Amygdala (tissue), 56 donors: ENCODE results near the gene ZSCAN5B.
"Not testable (repeated sequence)": the region's sequence is repeated elsewhere in the genome, so short reads cannot be mapped to it uniquely, and the experiment has no call there.

Experiments used
- DNase-seq, 56 donors: peaks; one replicate each; lab custom pipeline; 2025; lab: John Stamatoyannopoulos, UW

Gene ZSCAN5B

DNA sequence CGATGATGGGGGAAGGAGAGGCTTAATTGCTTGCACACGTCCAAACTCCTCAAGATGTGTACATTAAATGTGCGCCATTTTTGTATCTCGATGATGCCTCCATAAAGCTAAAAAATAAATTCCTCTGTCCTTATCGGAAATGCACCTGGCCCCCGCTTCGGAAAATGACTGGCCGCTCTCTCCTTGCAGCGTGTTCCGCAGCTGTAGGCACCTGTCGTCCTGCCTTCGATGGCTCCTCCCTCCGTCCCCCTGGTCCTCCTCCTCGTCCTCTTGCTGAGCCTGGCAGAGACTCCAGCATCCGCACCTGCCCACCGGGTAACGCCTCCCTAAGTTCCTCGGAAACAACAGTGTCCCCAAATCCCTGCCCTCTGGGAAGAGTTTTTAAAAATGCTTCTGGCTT is 20.7 kb downstream of the ZSCAN5B start:
- DNase-seq: no peak

DNA sequence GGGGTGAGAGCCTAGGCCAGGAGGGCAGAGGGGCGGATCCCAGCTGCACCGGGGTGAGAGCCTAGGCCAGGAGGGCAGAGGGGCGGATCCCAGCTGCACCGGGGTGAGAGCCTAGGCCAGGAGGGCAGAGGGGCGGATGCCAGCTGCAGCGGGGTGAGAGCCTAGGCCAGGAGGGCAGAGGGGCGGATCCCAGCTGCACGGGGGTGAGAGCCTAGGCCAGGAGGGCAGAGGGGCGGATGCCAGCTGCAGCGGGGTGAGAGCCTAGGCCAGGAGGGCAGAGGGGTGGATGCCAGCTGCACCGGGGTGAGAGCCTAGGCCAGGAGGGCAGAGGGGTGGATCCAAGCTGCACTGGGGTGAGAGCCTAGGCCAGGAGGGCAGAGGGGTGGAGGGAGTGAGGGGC is 21.3 kb downstream of the ZSCAN5B start:
- not testable (repeated sequence) for DNase-seq

DNA sequence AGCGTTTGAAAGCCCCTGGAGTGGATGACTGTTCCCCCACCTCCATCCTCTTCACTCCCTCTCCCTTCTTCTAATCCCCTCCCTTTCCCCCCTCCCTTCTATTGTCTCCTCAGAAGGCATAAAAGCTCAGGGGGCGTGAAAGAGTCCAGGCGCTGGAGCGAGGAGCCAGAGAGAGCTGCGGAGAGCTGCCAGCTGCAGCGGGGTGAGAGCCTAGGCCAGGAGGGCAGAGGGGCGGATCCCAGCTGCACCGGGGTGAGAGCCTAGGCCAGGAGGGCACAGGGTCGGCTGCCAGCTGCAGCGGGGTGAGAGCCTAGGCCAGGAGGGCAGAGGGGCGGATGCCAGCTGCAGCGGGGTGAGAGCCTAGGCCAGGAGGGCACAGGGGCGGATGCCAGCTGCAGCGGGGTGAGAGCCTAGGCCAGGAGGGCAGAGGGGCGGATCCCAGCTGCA is 21.7 kb downstream of the ZSCAN5B start, which contains the start of gene GALP:
Gene GALP (plus strand): TSS at position 148 of the 447 bp plus-strand sequence. CDS start 1,101 bp downstream, outside the sequence.
- not testable (repeated sequence) for DNase-seq

DNA sequence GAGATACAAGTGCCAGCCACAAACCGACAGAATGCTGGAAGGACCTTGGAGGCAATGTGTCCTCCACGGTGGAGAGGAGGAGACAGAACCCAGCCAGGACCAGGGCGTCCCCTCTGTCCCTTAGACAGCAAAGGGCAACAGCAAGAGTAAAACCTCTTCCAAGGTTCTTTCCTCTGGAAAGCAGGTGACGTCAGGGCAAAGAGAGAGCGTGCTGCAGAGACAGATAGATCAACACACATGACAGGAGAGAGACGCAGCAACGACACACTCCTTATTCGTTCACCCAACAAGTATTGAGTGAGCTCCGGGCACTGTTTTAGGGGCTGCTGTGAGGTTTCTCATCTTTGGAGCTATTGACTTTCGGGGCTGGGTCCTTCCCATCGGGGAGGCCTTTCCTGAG is 23.0 kb downstream of the ZSCAN5B start:
- no peak for DNase-seq

DNA sequence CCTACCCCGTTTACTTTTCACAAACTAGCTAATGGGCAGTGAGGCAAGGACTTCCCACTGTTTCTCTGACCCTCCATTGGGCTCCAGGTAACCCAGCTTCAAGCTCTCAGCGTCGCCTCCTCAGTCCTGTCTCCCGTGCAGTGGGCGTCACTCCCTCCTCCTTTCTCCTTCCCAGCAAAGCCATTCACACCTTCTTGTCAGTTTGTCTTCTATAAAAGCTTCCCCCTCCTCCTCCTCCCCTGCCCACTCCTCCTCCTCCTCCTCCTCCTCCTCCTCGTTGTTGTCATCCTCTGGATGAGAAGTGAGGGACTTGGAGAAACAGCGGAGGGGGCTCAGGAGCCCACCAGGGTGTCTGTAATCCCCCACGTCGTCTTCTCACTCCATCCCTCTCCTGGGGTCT is 23.5 kb downstream of the ZSCAN5B start:
- no peak for DNase-seq

DNA sequence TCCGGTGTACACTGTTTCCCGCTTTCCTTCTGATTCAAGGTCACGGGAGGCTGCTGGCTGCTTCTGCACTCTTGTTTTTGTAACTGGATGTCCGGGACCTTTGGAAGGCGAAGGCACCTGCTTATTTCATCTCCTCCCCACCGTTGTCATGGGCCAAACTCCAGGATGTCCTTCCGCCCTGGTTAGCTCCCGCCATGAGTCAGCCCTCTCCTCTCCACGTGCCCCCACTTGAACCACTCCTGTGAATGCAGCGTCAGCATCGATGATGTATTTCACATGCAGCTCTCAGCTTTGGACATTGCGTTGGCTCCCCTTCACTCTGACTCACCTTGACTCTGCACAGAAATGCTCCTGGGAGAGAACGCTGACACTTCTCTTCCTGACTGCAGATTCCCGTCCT is 27.3 kb downstream of the ZSCAN5B start:
- no peak for DNase-seq

DNA sequence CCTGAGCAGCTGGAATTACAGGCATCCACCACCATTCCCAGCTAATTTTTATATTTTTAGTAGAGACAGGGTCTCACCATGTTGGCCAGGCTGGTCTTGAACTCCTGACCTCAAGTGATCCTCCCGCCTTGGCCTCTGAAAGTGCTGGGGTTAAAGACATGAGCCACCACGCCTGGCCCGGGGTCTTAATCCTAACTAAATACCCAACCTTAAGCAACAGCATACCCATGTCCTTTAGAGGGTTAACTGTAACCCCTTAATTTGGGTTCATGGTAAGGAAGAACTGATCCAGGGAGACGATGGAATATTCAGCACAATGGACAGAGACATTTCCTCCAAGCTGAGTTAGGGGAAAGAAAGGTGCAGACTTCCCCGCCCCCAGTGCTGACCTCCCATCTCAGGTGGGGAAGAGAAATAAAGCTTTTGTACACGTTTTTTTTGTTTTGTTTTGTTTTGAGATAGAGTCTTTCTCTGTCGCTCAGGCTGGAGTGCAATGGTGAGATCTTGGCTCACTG is 30.5 kb downstream of the ZSCAN5B start:
- DNase-seq: no peak

DNA sequence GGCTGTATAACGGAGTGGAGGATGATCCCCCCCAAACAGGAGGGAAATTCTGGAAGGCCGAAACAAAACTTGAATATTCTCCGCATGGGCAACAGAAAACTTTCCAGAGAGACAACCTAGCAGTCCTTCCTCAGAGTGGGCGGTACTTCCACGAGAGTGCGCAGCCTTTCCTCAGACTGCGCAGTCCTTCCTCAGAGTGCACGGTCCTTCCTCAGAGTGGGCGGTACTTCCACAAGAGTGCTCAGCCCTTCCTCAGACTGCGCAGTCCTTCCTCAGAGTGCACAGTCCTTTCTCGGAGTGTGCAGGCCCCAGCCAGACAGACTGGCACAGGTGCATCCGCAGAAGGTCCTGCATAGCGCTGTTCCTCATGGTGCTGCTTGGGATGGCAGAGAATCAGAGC is 34.5 kb downstream of the ZSCAN5B start:
- no peak for DNase-seq

DNA sequence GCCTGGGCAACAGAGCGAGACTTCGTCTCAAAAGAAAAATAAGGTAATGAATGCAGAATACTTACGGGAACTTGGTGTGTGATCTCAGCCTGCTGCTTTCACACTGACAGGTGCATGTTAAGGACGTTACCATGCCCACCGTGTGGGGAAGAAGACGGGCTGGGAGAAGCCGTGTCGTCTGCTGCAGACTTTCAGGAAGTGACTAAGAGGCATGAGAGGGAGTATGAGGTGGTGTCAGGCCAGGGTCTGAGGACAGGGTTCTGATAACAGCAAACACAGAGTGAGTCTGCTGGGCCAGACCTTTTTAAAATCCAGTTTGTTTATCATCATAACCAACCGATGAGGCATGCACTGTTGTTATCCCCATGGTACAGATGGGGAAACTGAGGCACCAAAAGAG is 35.3 kb downstream of the ZSCAN5B start:
- no peak for DNase-seq

DNA sequence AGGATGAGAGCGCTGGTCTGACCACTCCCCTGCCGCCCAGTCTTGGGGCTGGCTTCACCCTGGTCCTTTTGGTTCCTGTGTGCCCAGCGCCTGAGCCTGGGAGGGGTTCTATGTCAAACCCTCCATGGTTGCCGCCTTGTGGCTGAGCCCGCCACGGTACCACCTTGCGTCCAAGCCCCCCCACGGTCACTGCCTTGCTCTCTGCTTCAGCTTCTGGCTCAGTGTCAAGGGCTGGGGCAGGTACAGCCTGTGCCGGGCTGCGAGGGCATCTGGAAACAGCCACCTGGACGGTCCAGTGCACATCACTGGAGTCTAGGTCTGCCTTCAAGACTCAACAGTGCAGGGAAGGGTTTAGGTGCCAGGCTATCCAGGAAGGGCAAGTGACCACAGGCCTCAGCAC is 36.0 kb downstream of the ZSCAN5B start:
- no peak for DNase-seq

DNA sequence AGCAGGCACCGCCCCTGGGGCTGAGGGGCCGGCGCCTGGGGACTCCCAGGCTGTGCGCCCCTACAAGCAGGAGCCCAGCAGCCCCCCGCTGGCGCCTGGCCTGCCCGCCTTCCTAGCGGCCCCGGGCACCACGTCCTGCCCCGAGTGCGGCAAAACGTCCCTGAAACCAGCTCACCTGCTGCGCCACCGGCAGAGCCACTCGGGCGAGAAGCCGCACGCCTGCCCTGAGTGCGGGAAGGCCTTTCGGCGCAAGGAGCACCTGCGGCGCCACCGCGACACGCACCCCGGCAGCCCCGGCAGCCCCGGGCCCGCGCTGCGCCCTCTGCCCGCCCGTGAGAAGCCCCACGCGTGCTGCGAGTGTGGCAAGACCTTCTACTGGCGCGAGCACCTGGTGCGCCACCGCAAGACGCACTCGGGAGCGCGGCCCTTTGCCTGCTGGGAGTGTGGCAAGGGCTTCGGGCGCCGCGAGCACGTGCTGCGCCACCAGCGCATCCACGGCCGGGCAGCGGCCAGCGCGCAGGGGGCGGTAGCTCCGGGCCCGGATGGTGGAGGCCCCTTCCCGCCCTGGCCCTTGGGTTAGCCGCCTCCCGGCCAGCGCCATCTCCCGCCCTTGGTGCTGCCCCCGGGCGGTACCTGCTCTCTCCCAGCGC is 37.8 kb downstream of the ZSCAN5B start:
- DNase-seq: no peak

DNA sequence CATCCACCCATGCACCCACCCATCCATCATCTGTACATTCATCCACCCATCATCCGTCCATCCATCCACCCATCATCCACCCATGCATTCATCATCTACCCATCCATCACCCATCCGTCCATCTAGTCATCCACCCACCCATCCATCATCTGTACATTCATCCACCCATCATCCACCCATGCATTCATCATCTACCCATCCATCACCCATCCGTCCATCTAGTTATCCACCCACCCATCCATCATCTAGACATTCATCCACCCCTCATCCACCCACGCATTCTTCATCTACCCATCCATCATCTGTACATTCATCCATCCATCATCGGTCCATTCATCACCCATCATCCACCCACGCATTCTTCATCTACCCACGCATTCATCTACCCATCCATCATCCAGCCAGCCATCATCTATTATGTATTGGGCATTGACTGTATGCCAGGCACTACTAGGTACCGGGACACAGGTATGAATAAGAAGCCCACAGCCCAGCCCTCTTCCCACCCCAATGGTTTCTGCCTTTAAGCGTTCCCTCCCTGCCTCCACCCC is 38.5 kb downstream of the ZSCAN5B start:
- no peak for DNase-seq

DNA sequence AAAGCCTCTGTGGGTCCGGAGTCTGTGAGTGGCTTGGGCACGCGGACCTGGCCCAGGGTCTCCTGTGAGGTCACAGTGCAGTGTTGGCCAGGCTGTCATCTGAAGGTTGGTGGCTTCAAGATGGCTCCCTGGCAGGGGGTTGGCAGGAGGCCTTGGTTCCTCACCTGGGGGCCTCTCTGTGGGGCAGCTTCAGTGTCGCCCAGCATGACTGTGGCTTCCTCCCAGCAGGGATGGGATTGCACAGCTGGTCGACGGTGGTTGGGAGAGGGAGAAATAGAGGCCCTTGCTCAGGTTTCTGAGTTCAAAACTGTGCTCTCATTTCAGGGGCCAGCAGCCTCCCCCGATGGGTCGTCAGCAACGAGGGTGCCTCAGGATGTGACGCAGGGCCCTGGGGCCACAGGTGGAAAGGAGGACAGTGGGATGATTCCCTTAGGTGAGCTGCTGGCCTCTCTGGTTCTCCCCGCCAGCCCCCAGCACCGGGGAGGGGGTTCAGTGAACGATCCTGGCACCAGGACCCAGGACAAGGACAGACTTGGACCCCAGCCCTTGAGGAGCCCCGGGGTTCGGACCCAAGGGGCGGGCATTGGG is 39.3 kb downstream of the ZSCAN5B start:
- no peak for DNase-seq

DNA sequence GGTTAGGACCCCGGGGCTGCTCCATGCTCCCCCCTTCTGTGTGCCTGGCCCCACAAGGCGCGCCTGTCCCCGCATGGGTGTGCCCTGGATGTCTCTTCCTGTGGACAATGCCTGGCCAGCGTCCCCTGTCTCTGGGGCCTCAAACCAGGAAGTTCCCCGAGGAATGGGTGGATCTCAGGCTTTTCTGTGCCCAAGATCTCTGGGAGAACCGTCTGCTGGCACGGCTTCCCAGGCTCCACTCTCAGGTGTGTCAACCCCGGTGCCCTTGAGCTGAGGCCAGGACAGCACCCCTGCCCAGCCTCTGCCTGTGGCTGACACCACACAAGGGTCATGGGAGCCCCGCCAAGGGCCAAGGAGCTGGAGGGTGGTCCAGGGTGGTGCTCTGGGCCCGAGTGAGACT is 40.8 kb downstream of the ZSCAN5B start:
- DNase-seq: no peak

DNA sequence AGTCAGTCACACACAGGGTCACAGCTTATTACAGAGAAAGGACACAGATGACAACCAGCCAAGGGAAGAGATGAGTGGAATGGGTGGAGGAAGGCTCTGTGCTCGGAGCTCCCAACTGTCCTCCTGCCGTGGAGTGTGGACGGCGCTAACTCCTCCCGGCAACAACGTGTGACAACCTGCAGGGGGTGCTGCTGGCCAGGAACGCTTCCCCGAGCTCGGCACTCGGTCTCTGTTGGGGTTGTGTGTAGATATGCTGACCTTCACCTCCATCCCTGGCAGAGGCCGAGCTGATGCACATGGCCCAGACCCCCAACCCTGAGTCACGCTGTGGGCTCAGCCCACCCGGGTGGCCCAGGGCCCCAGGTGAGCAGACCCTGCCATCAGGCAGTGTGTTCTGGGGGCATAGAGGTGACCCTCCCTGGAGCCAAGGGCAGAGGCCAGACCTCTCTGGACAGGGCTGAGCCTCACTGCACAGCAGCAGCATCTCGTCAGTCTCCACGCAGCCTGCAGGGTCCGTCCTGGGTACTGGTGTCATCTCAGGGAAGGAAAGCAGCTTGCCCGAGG is 42.4 kb downstream of the ZSCAN5B start:
- peak in 3 of 56 donors; percentile 4 to 5 (median 5) for DNase-seq

DNA sequence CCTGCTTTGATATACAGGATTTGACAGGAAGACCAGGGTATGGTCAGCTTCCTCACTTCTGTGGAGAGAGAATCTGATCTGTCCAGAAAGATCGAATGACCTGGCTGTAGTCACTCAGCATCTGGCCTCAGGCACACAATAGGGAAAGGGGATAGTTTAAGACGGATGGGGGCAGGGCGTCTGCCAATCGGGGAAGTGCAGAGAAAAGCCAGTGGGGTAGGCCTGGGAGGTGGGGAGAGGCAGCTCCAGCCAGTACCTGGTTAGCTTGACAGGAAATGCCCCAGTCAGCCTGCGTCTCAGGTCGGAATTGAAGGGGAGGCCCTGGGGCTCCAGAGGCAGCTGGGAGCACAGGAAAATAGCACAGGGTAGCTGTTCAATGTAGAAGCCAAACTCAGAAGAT is 44.1 kb downstream of the ZSCAN5B start:
- no peak for DNase-seq

DNA sequence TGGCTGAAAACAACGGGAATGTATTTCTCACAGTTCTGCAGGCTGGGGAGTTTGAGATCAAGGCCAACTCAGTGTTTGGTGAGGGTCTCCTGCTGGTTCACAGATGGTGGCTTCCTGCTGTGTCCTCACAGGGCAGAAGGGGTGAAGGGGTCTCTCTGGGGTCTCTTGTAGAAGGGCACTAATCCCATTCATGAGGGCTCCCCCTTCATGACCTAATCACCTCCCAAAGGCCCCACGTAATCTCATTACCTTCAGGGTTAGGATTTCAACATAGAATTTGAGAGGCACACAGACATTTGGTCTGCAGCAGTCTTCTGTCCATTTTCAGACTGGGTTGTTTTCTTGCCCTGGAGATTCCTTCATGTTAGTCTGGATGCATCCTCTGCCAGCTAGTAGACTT is 44.9 kb downstream of the ZSCAN5B start:
- no peak for DNase-seq

DNA sequence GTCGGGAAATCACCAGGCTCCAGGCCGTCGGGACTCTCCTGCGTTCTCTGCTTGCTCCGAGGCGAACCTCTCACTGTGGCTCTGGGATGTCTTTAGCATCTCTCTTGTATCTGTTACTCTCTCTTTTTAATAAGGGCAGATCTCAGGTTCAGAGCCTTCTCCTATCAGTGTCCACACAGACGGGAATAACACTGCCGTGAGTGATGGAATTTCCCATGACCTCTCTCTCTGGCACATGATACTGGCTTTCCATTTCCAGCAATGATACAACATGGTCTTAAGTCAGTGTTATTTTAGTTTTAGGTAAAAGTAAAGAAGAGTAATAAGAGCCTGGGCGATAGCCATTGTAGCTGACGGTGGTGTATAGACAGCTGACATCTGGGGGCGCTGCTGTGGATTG is 47.2 kb downstream of the ZSCAN5B start:
- DNase-seq: no peak

DNA sequence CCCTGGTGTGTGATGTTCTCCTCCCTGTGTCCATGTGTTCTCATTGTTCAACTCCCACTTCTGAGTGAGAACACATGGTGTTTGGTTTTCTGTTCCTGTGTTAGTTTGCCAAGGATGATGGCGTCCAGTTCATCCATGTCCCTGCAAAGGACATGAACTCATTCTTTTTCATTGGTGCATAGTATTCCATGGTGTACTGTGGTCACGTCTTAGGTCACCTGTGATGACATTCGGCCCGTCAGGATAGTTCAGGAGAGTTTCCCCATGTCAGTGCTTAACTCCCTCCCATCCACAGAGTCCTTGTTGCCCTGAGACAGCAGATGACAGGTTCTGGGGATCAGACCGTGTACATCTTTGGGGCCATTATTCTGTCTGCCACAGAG is 47.9 kb downstream of the ZSCAN5B start:
- DNase-seq: no peak

DNA sequence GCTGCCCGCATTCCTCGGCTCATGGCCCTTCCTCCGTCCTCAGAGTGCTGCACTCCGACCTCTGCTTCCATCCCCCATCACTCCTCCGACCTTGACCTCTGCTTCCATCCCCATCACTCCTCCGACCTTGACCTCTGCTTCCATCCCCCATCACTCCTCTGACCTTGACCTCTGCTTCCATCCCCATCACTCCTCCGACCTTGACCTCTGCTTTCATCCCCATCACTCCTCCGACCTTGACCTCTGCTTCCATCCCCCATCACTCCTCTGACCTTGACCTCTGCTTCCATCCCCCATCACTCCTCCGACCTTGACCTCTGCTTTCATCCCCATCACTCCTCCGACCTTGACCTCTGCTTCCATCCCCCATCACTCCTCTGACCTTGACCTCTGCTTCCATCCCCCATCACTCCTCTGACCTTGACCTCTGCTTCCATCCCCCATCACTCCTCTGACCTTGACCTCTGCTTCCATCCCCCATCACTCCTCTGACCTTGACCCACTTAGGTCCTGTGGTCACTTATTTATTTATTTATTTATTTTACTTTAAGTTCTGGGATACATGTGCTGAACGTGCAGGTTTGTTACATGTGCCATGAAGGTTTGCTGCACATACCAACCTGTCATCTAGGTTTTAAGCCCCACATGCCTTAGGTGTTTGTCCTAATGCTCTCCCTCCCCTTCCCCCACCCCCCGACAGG is 48.5 kb downstream of the ZSCAN5B start:
- DNase-seq: not testable (repeated sequence)

DNA sequence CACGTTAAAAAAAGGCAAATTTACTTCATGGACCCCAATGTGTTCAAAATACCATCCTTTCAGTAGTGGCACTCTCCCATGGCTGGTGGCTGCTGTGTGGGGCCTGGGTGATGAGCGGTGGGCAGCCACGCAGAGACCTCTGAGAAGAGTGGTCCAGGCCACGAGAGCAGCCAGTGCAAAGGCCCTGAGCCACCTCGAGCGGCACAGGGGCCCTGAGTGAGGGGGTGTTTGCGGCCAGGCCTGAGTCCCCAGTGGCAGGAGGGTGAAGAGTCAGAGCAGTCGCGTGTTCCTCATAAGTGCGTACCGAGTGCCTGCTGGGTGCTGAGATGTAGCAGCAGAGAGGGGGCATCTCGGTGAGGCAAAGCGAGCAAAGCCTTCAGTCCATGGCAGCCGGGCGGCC is 49.5 kb downstream of the ZSCAN5B start:
- no peak for DNase-seq
